Measurements from ENCODE around the gene PLLP. TPM values are rescaled to one million over a fixed set of nuclear protein-coding genes. Genes with fewer than 3 reads are reported as not detected.

Gene PLLP
- total and polyA plus RNA-seq, 10 of the 15 experiments (the other 5 are each of a cell fraction or from before 2014, with no cell fraction given) = 0.21 to 5.8 (median 0.67) TPM

DNA sequence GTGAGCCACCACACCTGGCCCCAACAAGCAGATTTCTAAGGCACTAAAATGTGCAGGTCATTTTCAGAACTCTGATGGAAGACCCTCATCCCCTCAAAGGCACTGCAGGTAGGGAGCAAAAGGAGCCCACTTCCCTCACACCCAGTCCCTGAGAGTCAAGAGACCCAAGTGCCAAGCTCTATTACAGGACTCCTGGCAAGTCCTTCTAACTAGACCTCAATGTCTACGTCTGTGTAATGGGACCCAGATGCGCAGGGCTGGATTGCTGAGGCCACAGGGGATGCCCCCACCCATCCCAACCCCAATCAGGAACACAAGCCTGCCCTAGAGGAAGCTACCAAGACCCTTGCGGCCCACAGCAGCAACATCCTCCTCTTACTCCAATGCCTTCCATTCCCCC, 2.7 kb downstream of the PLLP start:
- Histone ChIP-seq H3K27ac (ENCODE audit: control insufficient read depth, insufficient read depth) (no peak overlapping the region), H3K79me2 (ENCODE audit: control insufficient read depth, insufficient read depth, low read length) (no peaks in the 10 kb centered on the region), H2AFZ (ENCODE audit: control insufficient read depth, low read depth, low read length) (no peak overlapping the region), H3K36me3 (ENCODE audit: control insufficient read depth in 2 of 2, insufficient read depth in 2 of 2, low read length in 1 of 2) (no peaks in the 10 kb centered on the region), H3K27me3 (replicated peaks in 1 of 2; ENCODE audit: control insufficient read depth in 2 of 2, insufficient read depth in 2 of 2, low read length in 1 of 2) (peaks cover 2 to 8% of the 10 kb centered on the region in 2 experiments; a peak in 2 of 4 replicates), H3K9me3 (replicated peaks; ENCODE audit: control insufficient read depth, insufficient read depth, low read length) (no peaks in the 10 kb centered on the region), H3K4me3 (no peak overlapping the region), H3K4me1 (ENCODE audit: control insufficient read depth, insufficient read depth, low read length) (peaks cover 6% of the 10 kb centered on the region), H3K4me2 (ENCODE audit: control insufficient read depth, insufficient read depth) (no peak overlapping the region), H3K9ac (ENCODE audit: control insufficient read depth, insufficient read depth, low read length) (no peak overlapping the region), H4K20me1 (ENCODE audit: control insufficient read depth, insufficient read depth) (no peaks in the 10 kb centered on the region)
- WGBS (ENCODE audit: insufficient coverage, insufficient replicate concordance, low lambda C conversion rate, missing lambda C conversion rate) = 73% methylated on average over 3 of the region's 3 CpGs
- intact Hi-C loops (cut with micrococcal nuclease; ENCODE audit: unreplicated experiment) = no loop called here
- no peak for ATAC-seq
- ChIA-PET RAD21 (ENCODE audit: unreplicated experiment) (no interaction called here), POLR2A (interaction anchor here (0.6 to 1.2 kb wide), 2 partner anchors 13 to 37 kb away, joined by 3 to 4 read pairs; partner anchors contain the start of gene ARL2BP), SMC1A (ENCODE audit: uncharacterized antibody, unreplicated experiment) (no interaction called here), CTCF (interaction anchor here (1.4 to 2.3 kb wide), 2 partner anchors 36 to 189 kb away, joined by 4 to 8 read pairs; partner anchors contain the start of genes ARL2BP and CPNE2)
- in situ Hi-C loops (cut with MboI) = no loop called here
- DNase-seq (ENCODE audit: low read depth, low spot score) = no peak
- FAIRE-seq = no peak
- no TSS peak for BruUV-seq (replicated peaks)
- TF ChIP-seq, protein P1, sequence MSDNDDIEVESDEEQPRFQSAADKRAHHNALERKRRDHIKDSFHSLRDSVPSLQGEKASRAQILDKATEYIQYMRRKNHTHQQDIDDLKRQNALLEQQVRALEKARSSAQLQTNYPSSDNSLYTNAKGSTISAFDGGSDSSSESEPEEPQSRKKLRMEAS (IDR thresholded peaks at IDR 0.05; ENCODE audit: low read depth, low read length) = no peak
- TF ChIP-seq RFX5 (IDR thresholded peaks at IDR 0.05; ENCODE audit: low read depth, low read length) (no peak), HDAC2 (IDR thresholded peaks at IDR 0.05) (no peak), RBBP5 (conservative IDR thresholded peaks at IDR 0.05) (no peak), NFYB (IDR thresholded peaks at IDR 0.05; ENCODE audit: insufficient read depth, low read depth, low read length) (no peak), CHD1 (IDR thresholded peaks at IDR 0.05; ENCODE audit: low read depth, low read length) (no peak), STAT1 (conservative IDR thresholded peaks at IDR 0.05) (no peak), ZNF622 (IDR thresholded peaks at IDR 0.05) (no peak)
- TF ChIP-seq, protein P2, sequence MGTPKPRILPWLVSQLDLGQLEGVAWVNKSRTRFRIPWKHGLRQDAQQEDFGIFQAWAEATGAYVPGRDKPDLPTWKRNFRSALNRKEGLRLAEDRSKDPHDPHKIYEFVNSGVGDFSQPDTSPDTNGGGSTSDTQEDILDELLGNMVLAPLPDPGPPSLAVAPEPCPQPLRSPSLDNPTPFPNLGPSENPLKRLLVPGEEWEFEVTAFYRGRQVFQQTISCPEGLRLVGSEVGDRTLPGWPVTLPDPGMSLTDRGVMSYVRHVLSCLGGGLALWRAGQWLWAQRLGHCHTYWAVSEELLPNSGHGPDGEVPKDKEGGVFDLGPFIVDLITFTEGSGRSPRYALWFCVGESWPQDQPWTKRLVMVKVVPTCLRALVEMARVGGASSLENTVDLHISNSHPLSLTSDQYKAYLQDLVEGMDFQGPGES (IDR thresholded peaks at IDR 0.05) = no peak
- TF ChIP-seq, protein P3, sequence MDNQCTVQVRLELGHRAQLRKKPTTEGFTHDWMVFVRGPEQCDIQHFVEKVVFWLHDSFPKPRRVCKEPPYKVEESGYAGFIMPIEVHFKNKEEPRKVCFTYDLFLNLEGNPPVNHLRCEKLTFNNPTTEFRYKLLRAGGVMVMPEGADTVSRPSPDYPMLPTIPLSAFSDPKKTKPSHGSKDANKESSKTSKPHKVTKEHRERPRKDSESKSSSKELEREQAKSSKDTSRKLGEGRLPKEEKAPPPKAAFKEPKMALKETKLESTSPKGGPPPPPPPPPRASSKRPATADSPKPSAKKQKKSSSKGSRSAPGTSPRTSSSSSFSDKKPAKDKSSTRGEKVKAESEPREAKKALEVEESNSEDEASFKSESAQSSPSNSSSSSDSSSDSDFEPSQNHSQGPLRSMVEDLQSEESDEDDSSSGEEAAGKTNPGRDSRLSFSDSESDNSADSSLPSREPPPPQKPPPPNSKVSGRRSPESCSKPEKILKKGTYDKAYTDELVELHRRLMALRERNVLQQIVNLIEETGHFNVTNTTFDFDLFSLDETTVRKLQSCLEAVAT (IDR thresholded peaks at IDR 0.05) = no peak
- TF ChIP-seq, protein P4, sequence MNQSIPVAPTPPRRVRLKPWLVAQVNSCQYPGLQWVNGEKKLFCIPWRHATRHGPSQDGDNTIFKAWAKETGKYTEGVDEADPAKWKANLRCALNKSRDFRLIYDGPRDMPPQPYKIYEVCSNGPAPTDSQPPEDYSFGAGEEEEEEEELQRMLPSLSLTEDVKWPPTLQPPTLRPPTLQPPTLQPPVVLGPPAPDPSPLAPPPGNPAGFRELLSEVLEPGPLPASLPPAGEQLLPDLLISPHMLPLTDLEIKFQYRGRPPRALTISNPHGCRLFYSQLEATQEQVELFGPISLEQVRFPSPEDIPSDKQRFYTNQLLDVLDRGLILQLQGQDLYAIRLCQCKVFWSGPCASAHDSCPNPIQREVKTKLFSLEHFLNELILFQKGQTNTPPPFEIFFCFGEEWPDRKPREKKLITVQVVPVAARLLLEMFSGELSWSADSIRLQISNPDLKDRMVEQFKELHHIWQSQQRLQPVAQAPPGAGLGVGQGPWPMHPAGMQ (IDR thresholded peaks at IDR 0.05; ENCODE audit: borderline replicate concordance) = no peak
- TF ChIP-seq, protein P5, sequence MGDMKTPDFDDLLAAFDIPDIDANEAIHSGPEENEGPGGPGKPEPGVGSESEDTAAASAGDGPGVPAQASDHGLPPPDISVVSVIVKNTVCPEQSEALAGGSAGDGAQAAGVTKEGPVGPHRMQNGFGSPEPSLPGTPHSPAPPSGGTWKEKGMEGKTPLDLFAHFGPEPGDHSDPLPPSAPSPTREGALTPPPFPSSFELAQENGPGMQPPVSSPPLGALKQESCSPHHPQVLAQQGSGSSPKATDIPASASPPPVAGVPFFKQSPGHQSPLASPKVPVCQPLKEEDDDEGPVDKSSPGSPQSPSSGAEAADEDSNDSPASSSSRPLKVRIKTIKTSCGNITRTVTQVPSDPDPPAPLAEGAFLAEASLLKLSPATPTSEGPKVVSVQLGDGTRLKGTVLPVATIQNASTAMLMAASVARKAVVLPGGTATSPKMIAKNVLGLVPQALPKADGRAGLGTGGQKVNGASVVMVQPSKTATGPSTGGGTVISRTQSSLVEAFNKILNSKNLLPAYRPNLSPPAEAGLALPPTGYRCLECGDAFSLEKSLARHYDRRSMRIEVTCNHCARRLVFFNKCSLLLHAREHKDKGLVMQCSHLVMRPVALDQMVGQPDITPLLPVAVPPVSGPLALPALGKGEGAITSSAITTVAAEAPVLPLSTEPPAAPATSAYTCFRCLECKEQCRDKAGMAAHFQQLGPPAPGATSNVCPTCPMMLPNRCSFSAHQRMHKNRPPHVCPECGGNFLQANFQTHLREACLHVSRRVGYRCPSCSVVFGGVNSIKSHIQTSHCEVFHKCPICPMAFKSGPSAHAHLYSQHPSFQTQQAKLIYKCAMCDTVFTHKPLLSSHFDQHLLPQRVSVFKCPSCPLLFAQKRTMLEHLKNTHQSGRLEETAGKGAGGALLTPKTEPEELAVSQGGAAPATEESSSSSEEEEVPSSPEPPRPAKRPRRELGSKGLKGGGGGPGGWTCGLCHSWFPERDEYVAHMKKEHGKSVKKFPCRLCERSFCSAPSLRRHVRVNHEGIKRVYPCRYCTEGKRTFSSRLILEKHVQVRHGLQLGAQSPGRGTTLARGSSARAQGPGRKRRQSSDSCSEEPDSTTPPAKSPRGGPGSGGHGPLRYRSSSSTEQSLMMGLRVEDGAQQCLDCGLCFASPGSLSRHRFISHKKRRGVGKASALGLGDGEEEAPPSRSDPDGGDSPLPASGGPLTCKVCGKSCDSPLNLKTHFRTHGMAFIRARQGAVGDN (IDR thresholded peaks at IDR 0.05) = no peak
- TF ChIP-seq, protein P6, sequence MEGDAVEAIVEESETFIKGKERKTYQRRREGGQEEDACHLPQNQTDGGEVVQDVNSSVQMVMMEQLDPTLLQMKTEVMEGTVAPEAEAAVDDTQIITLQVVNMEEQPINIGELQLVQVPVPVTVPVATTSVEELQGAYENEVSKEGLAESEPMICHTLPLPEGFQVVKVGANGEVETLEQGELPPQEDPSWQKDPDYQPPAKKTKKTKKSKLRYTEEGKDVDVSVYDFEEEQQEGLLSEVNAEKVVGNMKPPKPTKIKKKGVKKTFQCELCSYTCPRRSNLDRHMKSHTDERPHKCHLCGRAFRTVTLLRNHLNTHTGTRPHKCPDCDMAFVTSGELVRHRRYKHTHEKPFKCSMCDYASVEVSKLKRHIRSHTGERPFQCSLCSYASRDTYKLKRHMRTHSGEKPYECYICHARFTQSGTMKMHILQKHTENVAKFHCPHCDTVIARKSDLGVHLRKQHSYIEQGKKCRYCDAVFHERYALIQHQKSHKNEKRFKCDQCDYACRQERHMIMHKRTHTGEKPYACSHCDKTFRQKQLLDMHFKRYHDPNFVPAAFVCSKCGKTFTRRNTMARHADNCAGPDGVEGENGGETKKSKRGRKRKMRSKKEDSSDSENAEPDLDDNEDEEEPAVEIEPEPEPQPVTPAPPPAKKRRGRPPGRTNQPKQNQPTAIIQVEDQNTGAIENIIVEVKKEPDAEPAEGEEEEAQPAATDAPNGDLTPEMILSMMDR (IDR thresholded peaks at IDR 0.05 in 2 of 3, conservative IDR thresholded peaks at IDR 0.05 in 1 of 3; ENCODE audit: control insufficient read depth in 2 of 3, extremely low read depth in 1 of 3, insufficient read depth in 1 of 3, low read depth in 3 of 3, low read length in 3 of 3) = no peak
